K562 (cell line): ENCODE measurements around the gene AGPAT2.

ENCODE experiments used
- CEBPG ChIP-seq, 3 experiments: fragments of 200-800 bp in 1 of 3; sonication (Bioruptor generic) in 1 of 3; sonication (generic) in 1 of 3; formaldehyde crosslinking in 1 of 3; IDR thresholded peaks in 2 of 3; conservative IDR thresholded peaks in 1 of 3; 2 replicates each; pipeline versions ENCODE4 v1.6.1 to v1.8.0; 2016 to 2022; ENCODE audit warnings: missing compliant biosample characterization in 2 of 3, missing genetic modification characterization in 2 of 3, mild to moderate bottlenecking in 1 of 3, missing genetic modification reagents in 1 of 3
- CREM ChIP-seq: IDR thresholded peaks from 2 replicates; pipeline ENCODE4 v1.6.1; 2014; ENCODE audit warnings: antibody characterized with exemption, low read depth
- JUND ChIP-seq, 2 experiments: IDR thresholded peaks; 2 replicates in 1 of 2; 3 replicates in 1 of 2; pipeline ENCODE4 v1.6.1; 2011; ENCODE audit warnings: borderline replicate concordance in 2 of 2, low read depth in 2 of 2, low read length in 2 of 2, improper control_type of control experiment in 1 of 2, missing biosample characterization in 1 of 2, missing genetic modification characterization in 1 of 2, missing genetic modification reagents in 1 of 2
- KDM1A ChIP-seq, 2 experiments: fragments of 450-650 bp; IDR thresholded peaks; 2 replicates each; pipeline ENCODE4 v1.6.1; 2016; ENCODE audit warnings: mild to moderate bottlenecking in 2 of 2
- MAFG ChIP-seq: fragments of 450-650 bp; conservative IDR thresholded peaks from 2 replicates; pipeline ENCODE4 v1.6.1; 2016; ENCODE audit warnings: missing genetic modification characterization, missing compliant biosample characterization
- POLR2A ChIP-seq: fragments of 450-650 bp; conservative IDR thresholded peaks from 2 replicates; pipeline ENCODE4 v1.6.1; 2016
- POLR2AphosphoS5 ChIP-seq: IDR thresholded peaks from 2 replicates; pipeline ENCODE4 v1.6.1; 2011; ENCODE audit warnings: mild to moderate bottlenecking, low read depth, low read length, moderate library complexity; ENCODE audit not compliant: control insufficient read depth, insufficient read depth
- TBL1XR1 ChIP-seq, 2 experiments: IDR thresholded peaks; 2 replicates each; pipeline ENCODE4 v1.6.1; 2012; ENCODE audit warnings: improper control_type of control experiment in 2 of 2, low read length in 2 of 2, mild to moderate bottlenecking in 1 of 2
- TCF3 ChIP-seq: sonication (generic); formaldehyde crosslinking; IDR thresholded peaks from 2 replicates; pipeline ENCODE4 v1.4.0; 2020; ENCODE audit warnings: mild to moderate bottlenecking, missing genetic modification reagents
- ZKSCAN1 ChIP-seq: fragments of 150-350 bp; IDR thresholded peaks from 2 replicates; pipeline ENCODE4 v1.6.1; 2016; ENCODE audit warnings: low read depth, low read length
- ZNF124 ChIP-seq: sonication (generic); formaldehyde crosslinking; IDR thresholded peaks from 2 replicates; pipeline ENCODE4 v1.8.1; 2022; ENCODE audit warnings: missing genetic modification reagents
- TF ChIP-seq, protein P1 (sequence below), 3 experiments: IDR thresholded peaks in 2 of 3; conservative IDR thresholded peaks in 1 of 3; 2 replicates each; pipeline ENCODE4 v1.5.1; 2011 to 2012; ENCODE audit warnings: low read length in 3 of 3, mild to moderate bottlenecking in 3 of 3, control low read depth in 2 of 3, improper control_type of control experiment in 1 of 3, inconsistent platforms in 1 of 3, low read depth in 1 of 3, mixed read lengths in 1 of 3, moderate library complexity in 1 of 3; ENCODE audit not compliant: insufficient read depth in 2 of 3
- TF ChIP-seq, protein P2 (sequence below): fragments of 250-450 bp; sonication (Bioruptor Pico); IDR thresholded peaks from 2 replicates; pipeline ENCODE4 v1.5.0; 2021; ENCODE audit warnings: mild to moderate bottlenecking, borderline replicate concordance
- TF ChIP-seq, protein P3 (sequence below): sonication (generic); formaldehyde crosslinking; IDR thresholded peaks from 2 replicates; pipeline ENCODE4 v1.8.0; 2022; ENCODE audit warnings: mild to moderate bottlenecking, low read depth, missing genetic modification reagents

DNA sequence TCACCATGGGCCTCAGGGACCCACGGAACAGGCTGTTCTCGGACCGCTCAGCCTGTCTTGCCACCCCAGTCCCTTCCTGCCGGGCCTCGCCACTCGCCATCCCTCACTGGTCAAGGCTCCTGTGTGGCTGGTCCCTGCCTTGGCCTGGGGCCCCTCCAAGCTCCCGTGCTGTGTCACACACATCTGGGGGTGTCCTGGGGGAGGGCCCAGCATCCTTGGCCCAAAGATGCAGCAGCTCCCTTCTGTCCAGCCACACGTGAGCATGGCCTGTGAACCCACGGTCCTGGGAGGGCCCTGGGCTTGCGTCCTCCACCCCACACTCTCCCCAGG, 25.0 kb downstream of the AGPAT2 start:
- TF ChIP-seq MAFG (tag) (no peak), KDM1A (IDR thresholded peaks at IDR 0.05) (no peak), POLR2A (no peak), POLR2AphosphoS5 (no peak), CEBPG (CRISPR knock-in tag; IDR thresholded peaks at IDR 0.05) (no peak), CEBPG (tag; conservative IDR thresholded peaks at IDR 0.05 in 1 of 2, IDR thresholded peaks at IDR 0.05 in 1 of 2) (no peak), TBL1XR1 (IDR thresholded peaks at IDR 0.05; ENCODE audit: low read length in 2 of 2) (no peak), CREM (no peak), TCF3 (CRISPR knock-in tag) (no peak), JUND (IDR thresholded peaks at IDR 0.05; ENCODE audit: borderline replicate concordance, low read depth, low read length) (no peak), JUND (tag; IDR thresholded peaks at IDR 0.05; ENCODE audit: borderline replicate concordance, low read depth, low read length) (no peak), ZKSCAN1 (no peak), ZNF124 (CRISPR knock-in tag) (no peak)
- TF ChIP-seq, protein P1, sequence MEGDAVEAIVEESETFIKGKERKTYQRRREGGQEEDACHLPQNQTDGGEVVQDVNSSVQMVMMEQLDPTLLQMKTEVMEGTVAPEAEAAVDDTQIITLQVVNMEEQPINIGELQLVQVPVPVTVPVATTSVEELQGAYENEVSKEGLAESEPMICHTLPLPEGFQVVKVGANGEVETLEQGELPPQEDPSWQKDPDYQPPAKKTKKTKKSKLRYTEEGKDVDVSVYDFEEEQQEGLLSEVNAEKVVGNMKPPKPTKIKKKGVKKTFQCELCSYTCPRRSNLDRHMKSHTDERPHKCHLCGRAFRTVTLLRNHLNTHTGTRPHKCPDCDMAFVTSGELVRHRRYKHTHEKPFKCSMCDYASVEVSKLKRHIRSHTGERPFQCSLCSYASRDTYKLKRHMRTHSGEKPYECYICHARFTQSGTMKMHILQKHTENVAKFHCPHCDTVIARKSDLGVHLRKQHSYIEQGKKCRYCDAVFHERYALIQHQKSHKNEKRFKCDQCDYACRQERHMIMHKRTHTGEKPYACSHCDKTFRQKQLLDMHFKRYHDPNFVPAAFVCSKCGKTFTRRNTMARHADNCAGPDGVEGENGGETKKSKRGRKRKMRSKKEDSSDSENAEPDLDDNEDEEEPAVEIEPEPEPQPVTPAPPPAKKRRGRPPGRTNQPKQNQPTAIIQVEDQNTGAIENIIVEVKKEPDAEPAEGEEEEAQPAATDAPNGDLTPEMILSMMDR (IDR thresholded peaks at IDR 0.05 in 2 of 3, conservative IDR thresholded peaks at IDR 0.05 in 1 of 3; ENCODE audit: insufficient read depth in 2 of 3, low read depth in 1 of 3, low read length in 3 of 3), result no peak
- TF ChIP-seq, protein P2, sequence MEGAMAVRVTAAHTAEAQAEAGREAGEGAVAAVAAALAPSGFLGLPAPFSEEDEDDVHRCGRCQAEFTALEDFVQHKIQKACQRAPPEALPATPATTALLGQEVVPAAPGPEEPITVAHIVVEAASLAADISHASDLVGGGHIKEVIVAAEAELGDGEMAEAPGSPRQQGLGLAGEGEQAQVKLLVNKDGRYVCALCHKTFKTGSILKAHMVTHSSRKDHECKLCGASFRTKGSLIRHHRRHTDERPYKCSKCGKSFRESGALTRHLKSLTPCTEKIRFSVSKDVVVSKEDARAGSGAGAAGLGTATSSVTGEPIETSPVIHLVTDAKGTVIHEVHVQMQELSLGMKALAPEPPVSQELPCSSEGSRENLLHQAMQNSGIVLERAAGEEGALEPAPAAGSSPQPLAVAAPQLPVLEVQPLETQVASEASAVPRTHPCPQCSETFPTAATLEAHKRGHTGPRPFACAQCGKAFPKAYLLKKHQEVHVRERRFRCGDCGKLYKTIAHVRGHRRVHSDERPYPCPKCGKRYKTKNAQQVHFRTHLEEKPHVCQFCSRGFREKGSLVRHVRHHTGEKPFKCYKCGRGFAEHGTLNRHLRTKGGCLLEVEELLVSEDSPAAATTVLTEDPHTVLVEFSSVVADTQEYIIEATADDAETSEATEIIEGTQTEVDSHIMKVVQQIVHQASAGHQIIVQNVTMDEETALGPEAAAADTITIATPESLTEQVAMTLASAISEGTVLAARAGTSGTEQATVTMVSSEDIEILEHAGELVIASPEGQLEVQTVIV, result no peak
- TF ChIP-seq, protein P3, sequence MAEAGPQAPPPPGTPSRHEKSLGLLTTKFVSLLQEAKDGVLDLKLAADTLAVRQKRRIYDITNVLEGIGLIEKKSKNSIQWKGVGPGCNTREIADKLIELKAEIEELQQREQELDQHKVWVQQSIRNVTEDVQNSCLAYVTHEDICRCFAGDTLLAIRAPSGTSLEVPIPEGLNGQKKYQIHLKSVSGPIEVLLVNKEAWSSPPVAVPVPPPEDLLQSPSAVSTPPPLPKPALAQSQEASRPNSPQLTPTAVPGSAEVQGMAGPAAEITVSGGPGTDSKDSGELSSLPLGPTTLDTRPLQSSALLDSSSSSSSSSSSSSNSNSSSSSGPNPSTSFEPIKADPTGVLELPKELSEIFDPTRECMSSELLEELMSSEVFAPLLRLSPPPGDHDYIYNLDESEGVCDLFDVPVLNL, result no peak
